NAMALWA (cell line): ENCODE data around the gene SMARCA4.

Experiments used
- DNase-seq: peaks from one replicate; pipeline ENCODE4 v3.0.0-alpha.2; 2015; ENCODE audit warnings: low spot score

SMARCA4 gene

DNA sequence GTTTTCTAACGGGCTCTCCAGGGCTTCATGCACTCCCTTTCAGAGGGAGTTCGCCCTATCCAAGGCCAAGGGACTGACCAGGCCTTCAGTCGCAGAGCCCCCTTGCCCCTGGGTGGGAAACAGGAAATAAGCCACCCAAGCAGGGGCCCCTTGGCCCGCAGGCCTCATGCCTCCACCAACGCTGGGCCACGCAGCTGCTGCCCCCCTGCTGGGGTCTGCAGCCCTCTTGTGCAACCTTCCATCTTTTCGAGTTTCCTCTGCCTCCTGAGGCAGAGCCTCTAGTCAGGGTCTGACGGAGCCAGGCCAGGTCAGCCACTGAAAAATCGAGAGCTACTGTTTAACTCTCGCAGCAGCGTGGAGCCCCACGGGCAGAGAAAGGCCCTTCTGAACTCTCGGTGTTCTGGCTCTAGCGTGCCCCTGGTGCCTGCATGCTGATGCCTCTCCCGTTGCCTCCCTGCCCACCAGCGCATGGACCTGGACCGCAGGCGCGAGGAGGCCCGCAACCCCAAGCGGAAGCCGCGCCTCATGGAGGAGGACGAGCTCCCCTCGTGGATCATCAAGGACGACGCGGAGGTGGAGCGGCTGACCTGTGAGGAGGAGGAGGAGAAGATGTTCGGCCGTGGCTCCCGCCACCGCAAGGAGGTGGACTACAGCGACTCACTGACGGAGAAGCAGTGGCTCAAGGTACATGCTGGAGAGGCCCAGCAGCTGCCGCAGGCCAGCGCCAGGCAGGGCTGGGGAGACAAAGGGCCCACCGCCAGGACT is 73.8 kb downstream of the SMARCA4 start:
- no peak for DNase-seq

GRCh38 chr19:11035441-11036377 is 74.9 kb downstream of the SMARCA4 start:
- DNase-seq, result peak; percentile 98

GRCh38 chr19:11038511-11038910 is 77.7 kb downstream of the SMARCA4 start:
- no peak for DNase-seq

- DNase-seq, result no peak
These were observed 80.4 kb downstream of the SMARCA4 start for GRCh38 chr19:11041194-11041593.

GRCh38 chr19:11041966-11042627 is 81.3 kb downstream of the SMARCA4 start:
- no peak for DNase-seq

- no peak for DNase-seq
These were observed 83.6 kb downstream of the SMARCA4 start for GRCh38 chr19:11044431-11044830.

DNA sequence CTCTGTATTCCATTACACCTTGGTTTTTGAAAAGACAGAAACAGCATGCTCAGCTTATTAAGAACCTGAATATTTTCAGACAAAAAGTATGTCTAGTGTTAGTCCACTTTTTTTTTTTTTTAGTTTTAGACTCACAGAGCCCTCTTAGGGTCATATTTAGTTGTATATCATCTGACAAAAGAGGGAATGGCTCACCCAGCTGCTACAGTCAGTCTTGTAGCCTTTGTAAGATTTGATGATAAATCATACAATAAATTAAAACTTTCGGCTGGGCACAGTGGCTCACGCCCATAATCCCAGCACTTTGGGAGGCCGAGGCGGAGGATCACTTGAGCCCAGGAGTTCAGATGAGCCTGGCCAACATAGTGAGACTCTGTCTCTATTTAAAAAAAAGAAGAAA is 84.7 kb downstream of the SMARCA4 start:
- no peak for DNase-seq

DNA sequence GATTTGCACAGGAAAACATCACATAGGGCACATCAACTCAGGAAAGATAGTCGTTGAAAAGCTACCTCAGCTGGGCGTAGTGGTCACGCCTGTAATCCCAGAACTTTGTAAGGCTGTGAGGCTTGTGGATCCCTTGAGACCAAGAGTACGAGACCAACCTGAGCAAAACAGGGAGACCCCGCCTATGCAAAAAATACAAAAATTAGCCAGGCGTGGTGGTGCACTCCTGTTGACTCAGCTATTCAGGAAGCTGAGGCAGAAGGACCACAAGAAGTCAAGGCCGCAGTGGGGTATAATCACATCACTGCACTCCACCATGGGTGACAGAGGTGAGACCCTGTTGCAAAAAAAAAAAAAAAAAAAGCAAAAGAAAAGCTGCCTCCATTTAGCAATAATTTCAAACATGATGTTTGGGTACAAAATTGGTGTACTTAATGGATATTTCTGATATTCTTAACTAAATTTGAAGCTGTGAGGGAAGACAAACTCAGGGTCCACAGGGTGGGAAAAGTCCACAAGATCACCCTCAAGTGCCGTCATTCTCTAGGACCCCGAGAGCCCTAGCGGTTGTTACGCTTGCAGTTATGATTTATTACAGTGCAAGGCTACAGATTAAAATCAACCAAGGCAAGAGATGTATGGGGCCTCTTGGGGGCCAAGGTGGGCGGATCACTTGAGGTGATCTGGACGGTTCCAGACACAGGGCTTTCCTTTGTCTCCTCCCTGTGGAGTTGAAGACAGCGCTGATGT is 86.0 kb downstream of the SMARCA4 start:
- peak; percentile 64 for DNase-seq

DNA sequence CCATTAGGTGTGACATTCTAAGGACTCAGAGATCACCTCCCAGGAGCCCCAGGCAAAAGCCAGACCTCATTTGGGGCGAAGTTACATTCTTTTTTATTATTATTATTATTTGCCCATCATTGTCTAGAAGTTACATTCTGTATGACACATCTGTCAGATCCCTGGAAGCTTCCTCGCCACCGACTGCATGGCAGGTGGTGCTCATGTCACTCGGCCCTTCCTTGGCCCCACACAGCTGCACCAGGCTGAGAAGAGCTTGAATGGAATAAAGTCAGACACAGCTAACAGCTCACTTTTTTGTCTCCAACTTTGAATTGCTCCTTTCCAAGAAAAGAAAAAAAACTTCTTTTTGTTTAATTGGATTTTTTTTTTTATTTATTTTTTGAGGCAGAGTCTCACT is 87.0 kb downstream of the SMARCA4 start:
- peak; percentile 82 for DNase-seq

- no peak for DNase-seq
These were observed 89.7 kb downstream of the SMARCA4 start for GRCh38 chr19:11050323-11051114.

DNA sequence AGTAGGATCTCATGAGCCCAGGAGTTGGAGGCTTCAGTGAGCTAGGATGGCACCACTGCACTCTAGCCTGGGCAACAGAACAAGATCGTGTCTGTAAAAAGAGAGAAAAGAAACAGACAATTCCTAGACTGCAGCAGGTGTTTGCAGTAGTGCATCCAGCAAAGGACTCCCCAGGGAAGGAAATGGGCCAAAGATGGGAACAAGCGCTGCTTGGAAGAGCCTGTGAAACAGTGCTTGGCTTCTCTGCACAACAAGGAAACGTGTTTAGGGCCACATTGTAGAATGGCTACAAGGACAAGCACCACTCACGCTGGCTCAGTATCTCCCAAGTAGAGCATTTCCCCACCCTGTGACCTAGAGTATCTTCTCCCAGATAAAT is 93.0 kb downstream of the SMARCA4 start:
- DNase-seq, result no peak

DNA sequence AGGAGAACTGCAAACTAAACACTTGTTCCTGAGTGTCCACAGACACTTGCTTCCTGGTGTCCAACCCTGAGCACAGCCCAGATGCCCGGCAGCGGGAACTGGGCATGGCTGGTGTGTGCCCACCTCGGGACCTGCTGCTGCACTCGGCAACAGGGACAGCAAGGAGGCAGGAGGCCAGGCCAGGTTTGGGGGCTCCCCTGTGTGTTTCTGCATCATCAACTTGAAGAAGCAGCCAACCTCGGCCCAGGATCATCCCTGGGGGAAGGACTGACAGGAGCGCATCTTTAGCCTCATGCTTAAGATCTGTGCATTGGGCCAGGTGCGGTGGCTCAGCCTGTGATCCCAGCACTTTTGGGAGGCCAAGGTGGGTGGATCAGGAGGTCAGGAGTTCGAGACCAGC is 93.4 kb downstream of the SMARCA4 start:
- DNase-seq, result no peak

DNA sequence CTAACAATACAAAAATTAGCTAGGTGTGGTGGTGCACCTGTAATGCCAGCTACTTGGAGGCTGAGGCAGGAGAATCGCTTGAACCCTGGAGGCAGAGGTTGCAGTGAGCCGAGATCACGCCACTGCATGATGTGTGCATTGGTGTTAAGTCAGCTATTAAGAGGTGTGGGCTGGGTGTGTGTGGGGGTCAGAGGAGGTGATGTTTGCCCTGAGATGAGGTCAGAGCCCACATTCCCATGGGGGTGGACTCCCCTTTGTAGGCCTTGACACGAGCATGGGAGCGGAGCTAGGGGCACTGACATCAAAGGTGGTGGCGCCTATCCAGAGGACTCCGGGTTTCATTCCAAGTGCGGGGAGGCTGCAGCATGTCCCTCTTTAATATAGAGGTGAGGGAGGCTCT is 93.8 kb downstream of the SMARCA4 start:
- DNase-seq, result no peak

DNA sequence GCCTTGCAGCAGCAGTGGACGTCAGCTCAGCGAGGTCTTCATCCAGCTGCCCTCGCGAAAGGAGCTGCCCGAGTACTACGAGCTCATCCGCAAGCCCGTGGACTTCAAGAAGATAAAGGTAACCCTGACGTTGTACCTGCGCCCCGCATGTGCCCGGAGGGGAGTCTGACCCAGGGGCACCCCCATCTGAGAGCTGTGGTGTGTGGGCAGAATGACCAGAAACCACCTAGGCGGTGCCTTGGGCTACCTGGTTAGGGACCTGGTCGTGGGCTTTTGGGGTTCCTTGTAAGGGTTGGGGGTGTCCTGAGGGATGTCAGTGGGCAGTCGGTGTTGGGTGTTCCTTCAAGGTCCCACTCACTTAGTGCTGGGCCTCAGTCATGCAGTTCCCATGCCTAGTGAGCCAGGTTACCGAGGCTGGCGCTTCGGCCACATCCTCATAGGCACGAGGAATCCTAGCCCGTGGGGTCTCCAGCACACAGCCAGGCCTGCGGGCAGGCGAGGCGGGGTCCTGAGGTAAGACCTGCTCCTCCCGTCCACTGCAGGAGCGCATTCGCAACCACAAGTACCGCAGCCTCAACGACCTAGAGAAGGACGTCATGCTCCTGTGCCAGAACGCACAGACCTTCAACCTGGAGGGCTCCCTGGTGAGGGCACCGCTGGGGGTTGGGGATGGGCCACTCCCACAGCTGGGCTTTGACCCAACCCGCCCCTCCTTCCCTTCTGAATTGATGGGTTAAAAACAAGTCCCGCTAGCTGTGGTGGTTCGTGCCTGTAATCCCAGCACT is 97.6 kb downstream of the SMARCA4 start:
- no peak for DNase-seq

GRCh38 chr19:11059511-11060358 is 98.9 kb downstream of the SMARCA4 start:
- no peak for DNase-seq

DNA sequence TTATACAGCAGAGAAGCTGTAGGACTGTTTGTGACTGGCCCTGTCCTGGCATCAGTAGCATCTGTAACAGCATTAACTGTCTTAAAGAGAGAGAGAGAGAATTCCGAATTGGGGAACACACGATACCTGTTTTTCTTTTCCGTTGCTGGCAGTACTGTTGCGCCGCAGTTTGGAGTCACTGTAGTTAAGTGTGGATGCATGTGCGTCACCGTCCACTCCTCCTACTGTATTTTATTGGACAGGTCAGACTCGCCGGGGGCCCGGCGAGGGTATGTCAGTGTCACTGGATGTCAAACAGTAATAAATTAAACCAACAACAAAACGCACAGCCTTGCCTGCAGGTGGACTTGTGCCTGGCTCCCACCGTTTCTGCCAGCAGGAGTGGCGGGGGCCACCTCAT is 101.1 kb downstream of the SMARCA4 start:
- no peak for DNase-seq

GRCh38 chr19:11063434-11063833 is 102.6 kb downstream of the SMARCA4 start:
- no peak for DNase-seq

DNA sequence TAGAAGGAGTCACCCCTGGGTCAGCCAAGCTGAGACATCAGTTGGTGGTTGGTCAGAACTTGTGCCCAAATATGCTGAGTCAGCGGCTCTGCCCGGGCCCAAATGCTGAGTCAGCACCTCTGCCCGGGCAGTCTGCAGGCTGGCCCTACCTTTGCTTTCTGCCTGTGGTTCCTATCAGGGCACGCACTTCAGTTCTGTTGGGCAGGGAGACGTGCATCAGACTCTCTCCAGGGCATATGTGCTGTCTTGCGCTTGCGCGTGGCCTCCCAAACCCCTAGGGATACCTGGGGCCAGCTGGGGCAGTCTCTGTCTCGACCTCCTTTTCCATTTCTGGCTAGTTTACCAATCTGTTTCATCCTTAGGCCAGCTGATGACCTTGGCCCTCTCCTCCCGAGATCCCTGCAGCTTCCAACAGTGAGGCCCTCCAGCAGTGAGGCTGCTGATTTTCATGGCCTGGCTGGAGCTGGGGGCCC is 104.0 kb downstream of the SMARCA4 start:
- DNase-seq, result no peak

DNA sequence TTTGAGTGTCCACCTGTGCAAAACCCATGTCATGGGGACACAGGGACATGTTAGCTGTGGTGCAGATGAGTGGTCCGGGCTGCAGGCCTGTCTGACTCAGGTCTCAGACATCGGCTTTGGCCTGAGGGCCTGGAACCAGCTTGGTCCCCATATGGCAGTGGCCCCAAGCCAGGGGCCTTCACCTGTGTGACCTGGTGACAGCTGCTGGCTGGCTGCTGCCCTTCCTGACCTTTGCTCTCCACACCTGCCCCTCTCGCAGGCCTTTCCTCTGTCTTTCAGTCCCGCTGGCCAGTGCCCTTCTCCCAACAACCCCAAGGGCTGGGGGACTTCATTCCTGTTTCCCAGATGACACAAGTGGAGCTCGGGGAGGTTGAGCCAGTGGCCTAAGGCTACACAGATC is 105.5 kb downstream of the SMARCA4 start:
- DNase-seq, result no peak
